Measurements from ENCODE around the gene ADGRB2. TPM values are rescaled to one million over a fixed set of nuclear protein-coding genes. Genes with fewer than 3 reads are reported as not detected.

ADGRB2 gene
- total RNA-seq, 1 experiment from 2014 or later: 10.9 TPM

- H3K27me3 Mint-ChIP-seq (ENCODE audit: low read depth): no peaks in the 10 kb centered on the region
- H2BK5ac ChIP-seq (ENCODE audit: insufficient read length, low read length): no peak overlapping the region
- no peak overlapping the region for H3K4ac ChIP-seq (ENCODE audit: low read depth, low read length)
- no peaks in the 10 kb centered on the region for H3K23me2 ChIP-seq (ENCODE audit: insufficient read length, low read depth, low read length, poor library complexity, severe bottlenecking)
- no peak overlapping the region for H4K8ac ChIP-seq (replicated peaks; ENCODE audit: insufficient read length, low read depth, low read length)
- H3K4me1 ChIP-seq (ENCODE audit: insufficient read depth, low read length): no peaks in the 10 kb centered on the region
- H2AK5ac ChIP-seq (ENCODE audit: insufficient read length, low read length): no peak overlapping the region
- H4K91ac ChIP-seq (ENCODE audit: insufficient read length, low read depth, low read length): no peak overlapping the region
- H3K4me2 ChIP-seq (ENCODE audit: insufficient read depth, insufficient read length, low read length): no peak overlapping the region
- no peak overlapping the region for H2BK20ac ChIP-seq (ENCODE audit: low read depth, low read length, poor library complexity, severe bottlenecking)
- H2BK15ac ChIP-seq (ENCODE audit: low read depth, low read length): no peak overlapping the region
- H3K4me3 Mint-ChIP-seq: no peak overlapping the region
- H3K79me2 ChIP-seq (ENCODE audit: insufficient read depth, low read length): no peaks in the 10 kb centered on the region
- no peaks in the 10 kb centered on the region; a peak in 1 of 5 replicates for H3K9me3 Mint-ChIP-seq
- H3K27me3 ChIP-seq (ENCODE audit: insufficient read depth, low read length): no peaks in the 10 kb centered on the region
- no peak for TF ChIP-seq CTCF (conservative IDR thresholded peaks at IDR 0.05)
- H3T11ph ChIP-seq (ENCODE audit: low read length): no peak overlapping the region
- no peak overlapping the region for H3K27ac Mint-ChIP-seq
- H3K23ac ChIP-seq (ENCODE audit: insufficient read length, low read depth, low read length): no peak overlapping the region
- H3K18ac ChIP-seq (ENCODE audit: insufficient read length, low read depth, low read length): no peak overlapping the region
- no peak for DNase-seq
- no peak overlapping the region for H2BK120ac ChIP-seq (ENCODE audit: low read depth, low read length, poor library complexity, severe bottlenecking)
- H3K9ac ChIP-seq (ENCODE audit: extremely low read depth, insufficient read length, low read length): no peak overlapping the region
- no peak overlapping the region for H2AFZ ChIP-seq (ENCODE audit: low read length)
- H3K14ac ChIP-seq (ENCODE audit: insufficient read depth, low read length): no peak overlapping the region
- no CpG with 5 or more reads among the region's 9 CpGs for WGBS (ENCODE audit: extremely low coverage, insufficient read length, low lambda C conversion rate)
- 0 out of 4 replicates have a peak, but pooled peaks cover 2 to 3% of the 10 kb centered on the region in 2 experiments for H3K4me1 Mint-ChIP-seq
- no peak overlapping the region for H3K56ac ChIP-seq (ENCODE audit: insufficient read length, low read depth, low read length)
- H3K9me3 ChIP-seq (ENCODE audit: control insufficient read depth, low read depth, low read length): no peaks in the 10 kb centered on the region
- no peaks in the 10 kb centered on the region for H3K79me1 ChIP-seq (ENCODE audit: insufficient read depth, low read depth, low read length, poor library complexity, severe bottlenecking)
- H3K27ac ChIP-seq (ENCODE audit: insufficient read length, low read depth, low read length): no peak overlapping the region
- H3K36me3 Mint-ChIP-seq (ENCODE audit: insufficient read depth in 1 of 3, low read depth in 3 of 3): no peaks in the 10 kb centered on the region
- no peak overlapping the region for H2BK12ac ChIP-seq (ENCODE audit: insufficient read length, low read depth, low read length)
- H4K20me1 ChIP-seq (ENCODE audit: control insufficient read depth, insufficient read depth, insufficient read length): peaks cover 2% of the 10 kb centered on the region
- no peak overlapping the region for H4K5ac ChIP-seq (ENCODE audit: insufficient read length, low read depth, low read length)
These were observed 82.7 kb downstream of the ADGRB2 start for GRCh38 chr1:31681415-31681814.
